AG10803 (cell line): Measurements from ENCODE around the gene IL17REL.

Source experiments
- DNase-seq: peaks from one replicate; pipeline ENCODE4 v3.0.0; 2010; ENCODE audit warnings: low read depth
- H3K4me3 ChIP-seq: 2 replicates; pipeline ENCODE4 v1.5.1; 2011; ENCODE audit warnings: mild to moderate bottlenecking, low read length, control low read depth
- CTCF ChIP-seq: conservative IDR thresholded peaks from 2 replicates; pipeline ENCODE4 v1.5.1; 2011; ENCODE audit warnings: mild to moderate bottlenecking, low read length, control low read depth, inconsistent platforms

The IL17REL gene

GRCh38 chr22:50017701-50018224 lies 5.2 kb upstream of the IL17REL start:
- no peak for TF ChIP-seq CTCF
- no peak for DNase-seq
- no peak overlapping the region for H3K4me3 ChIP-seq

GRCh38 chr22:50016988-50017700 lies 4.6 kb upstream of the IL17REL start:
- no peak for TF ChIP-seq CTCF
- no peak for DNase-seq
- H3K4me3 ChIP-seq, result no peak overlapping the region

DNA sequence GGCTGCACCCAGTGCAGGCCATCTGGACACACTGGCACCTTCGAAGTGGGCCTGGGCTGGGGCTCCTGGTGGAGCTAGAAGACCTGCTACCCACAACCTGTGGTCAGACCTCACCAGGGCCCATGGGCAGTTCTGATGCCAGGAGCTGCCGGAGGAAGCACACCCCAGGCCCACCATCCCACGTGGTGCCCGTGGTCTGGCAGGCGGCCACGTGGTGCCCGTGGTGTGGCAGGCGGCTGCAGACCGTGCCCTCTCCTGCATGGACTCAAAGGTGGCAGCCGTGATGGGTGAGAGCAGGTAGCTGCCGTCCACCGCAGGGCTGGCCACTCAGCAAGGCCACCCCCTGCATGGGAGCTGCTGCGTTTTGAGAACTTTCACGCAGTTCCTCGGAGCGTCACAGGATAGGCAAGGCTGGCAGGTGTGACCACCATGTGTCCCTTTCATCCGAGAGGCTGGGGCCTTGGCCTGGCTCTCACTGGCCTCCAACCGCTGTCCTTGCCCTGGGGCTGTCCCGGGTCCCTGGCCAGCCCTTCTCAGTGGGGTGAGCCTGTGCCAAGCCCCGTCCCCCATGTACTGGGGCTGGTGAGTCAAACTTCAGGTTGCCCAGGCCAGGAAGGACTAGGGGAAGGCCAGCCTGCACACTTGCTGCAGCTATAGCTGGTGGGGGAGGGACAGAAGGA lies 3.9 kb upstream of the IL17REL start:
- no peak for DNase-seq
- no peak overlapping the region for H3K4me3 ChIP-seq
- TF ChIP-seq CTCF, result no peak

- no peak for DNase-seq
- no peak overlapping the region for H3K4me3 ChIP-seq
- no peak for TF ChIP-seq CTCF
These were observed 3.1 kb upstream of the IL17REL start for GRCh38 chr22:50015451-50016307.

DNA sequence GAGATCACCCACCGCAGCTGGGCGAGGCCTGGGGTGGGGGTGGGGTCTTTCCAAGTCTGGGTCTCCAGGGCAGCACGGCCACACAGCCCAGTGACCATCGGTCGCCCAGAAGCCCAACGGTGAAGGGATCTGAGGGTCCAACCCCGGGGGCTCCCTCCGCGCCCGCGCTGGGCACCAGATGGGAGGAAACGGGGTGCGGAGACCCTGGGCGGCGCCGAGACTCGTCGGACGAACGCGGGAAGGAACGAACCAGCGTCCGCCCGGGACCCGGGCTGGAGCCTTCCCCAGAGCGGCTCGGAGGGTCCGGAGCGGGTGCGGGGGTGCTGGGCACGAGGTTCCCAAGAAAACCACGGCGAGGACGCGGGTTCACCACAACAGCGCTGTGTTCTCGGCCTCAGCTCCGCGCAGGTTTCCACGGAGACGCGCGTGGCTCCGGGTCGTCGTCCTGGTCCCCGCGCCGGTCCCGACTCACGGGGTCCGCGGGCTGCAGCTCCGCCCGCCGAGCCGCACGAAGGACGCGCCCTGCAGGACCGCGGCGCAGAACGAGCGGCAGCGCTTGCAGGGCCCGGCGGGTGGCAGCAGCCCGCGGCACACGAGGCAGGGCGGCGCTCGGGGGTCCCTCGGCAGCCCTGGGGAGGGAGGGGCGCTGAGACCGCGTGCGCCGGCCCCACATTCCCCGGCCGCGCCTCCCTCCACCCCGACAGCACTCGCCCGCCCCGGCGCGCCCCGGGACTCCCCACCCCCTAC lies 2.3 kb upstream of the IL17REL start:
- H3K4me3 ChIP-seq, result no peak overlapping the region
- TF ChIP-seq CTCF, result no peak
- no peak for DNase-seq

GRCh38 chr22:50014053-50014501 lies 1.5 kb upstream of the IL17REL start:
- H3K4me3 ChIP-seq, result no peak overlapping the region
- TF ChIP-seq CTCF, result no peak
- DNase-seq, result no peak
